Sigmoid colon (tissue), 7 donors: ENCODE data around the gene ATF5. TPM values are rescaled to one million over a fixed set of nuclear protein-coding genes. Genes with fewer than 3 reads are reported as not detected.
A peak's percentile ranks its signal among the peaks of the same experiment; 100 is the strongest.

ENCODE experiments used
- DNase-seq: peaks from one replicate; pipeline ENCODE4 v3.0.0-alpha.2; 2019
- H3K27ac ChIP-seq, 4 donors: fragments of 200-600 bp; sonication (generic); one replicate each; pipeline ENCODE4 v1.5.1; 2016 to 2019; ENCODE audit warnings: mild to moderate bottlenecking in 1 of 4
- H3K27me3 ChIP-seq, 3 donors: fragments of 200-600 bp; sonication (generic); one replicate each; pipeline ENCODE4 v1.5.1; 2019; ENCODE audit warnings: mild to moderate bottlenecking in 1 of 3
- H3K36me3 ChIP-seq, 4 donors: fragments of 200-600 bp; sonication (generic); one replicate each; pipeline ENCODE4 v1.5.1; 2016 to 2019
- H3K4me1 ChIP-seq, 4 donors: fragments of 200-600 bp; sonication (generic); one replicate each; pipeline ENCODE4 v1.5.1; 2017 to 2019
- H3K4me3 ChIP-seq, 4 donors: fragments of 200-600 bp; sonication (generic); one replicate each; pipeline ENCODE4 v1.5.1; 2017 to 2019; ENCODE audit warnings: mild to moderate bottlenecking in 2 of 4, moderate library complexity in 1 of 4
- H3K9me3 ChIP-seq, 4 donors: fragments of 200-600 bp in 3 of 4; sonication (generic) in 3 of 4; one replicate each; pipeline versions ENCODE4 v1.5.1 to v1.6.1; 2013 to 2019
- EP300 ChIP-seq, 4 donors: sonication (generic); formaldehyde crosslinking; IDR thresholded peaks; one replicate each; pipeline ENCODE4 v1.6.1; 2017; ENCODE audit warnings: antibody characterized with exemption in 4 of 4
- POLR2A ChIP-seq, 2 donors: fragments of 450-650 bp; IDR thresholded peaks; one replicate each; pipeline ENCODE4 v1.6.1; 2016; ENCODE audit warnings: antibody characterized with exemption in 2 of 2, mild to moderate bottlenecking in 2 of 2, moderate library complexity in 2 of 2
- POLR2AphosphoS5 ChIP-seq, 4 donors: sonication (generic); formaldehyde crosslinking; IDR thresholded peaks; one replicate each; pipeline ENCODE4 v1.6.1; 2017; ENCODE audit warnings: antibody characterized with exemption in 4 of 4
- WGBS, 2 donors: extraction: QIAGEN DNeasy Blood & Tissue Kit; methylation state at CpG; one replicate each; pipeline ENCODE4 v1.1.7; 2013; 5-methylcytosine and 5-hydroxymethylcytosine counted together
- intact Hi-C: fragments of 100-400 bp; cut with DNase I; formaldehyde crosslinking; loops from one replicate; pipeline ENCODE4 v1.15.1; 2023
- polyA plus RNA-seq, 3 donors: library from polyadenylated mRNA; stranded (reverse); fragments of 200-250 nt; gene quantifications; one replicate each; pipeline ENCODE4 v1.2.3, GENCODE V29; 2013
- total RNA-seq, 4 donors: library from RNA; depleted of rRNA; stranded (reverse); fragments of >200 nt; gene quantifications; one replicate each; pipeline ENCODE4 v1.1.0, GENCODE V29; 2016
- TF ChIP-seq, protein P1 (sequence below), 4 experiments: fragments of 450-650 bp in 3 of 4; fragments of 200-600 bp in 1 of 4; IDR thresholded peaks; one replicate each; pipeline ENCODE4 v1.5.1; 2016 to 2019; ENCODE audit warnings: antibody characterized with exemption in 4 of 4, mild to moderate bottlenecking in 3 of 4, moderate library complexity in 2 of 4
- donor health status: healthy with polysubstance abuse.
- donor health status: Bipolar disorder and iron deficiency.
- donor health status: healthy.

The ATF5 gene
- total and polyA plus RNA-seq, 7 donors = 5.3 to 42.3 (median 7.1) TPM

DNA sequence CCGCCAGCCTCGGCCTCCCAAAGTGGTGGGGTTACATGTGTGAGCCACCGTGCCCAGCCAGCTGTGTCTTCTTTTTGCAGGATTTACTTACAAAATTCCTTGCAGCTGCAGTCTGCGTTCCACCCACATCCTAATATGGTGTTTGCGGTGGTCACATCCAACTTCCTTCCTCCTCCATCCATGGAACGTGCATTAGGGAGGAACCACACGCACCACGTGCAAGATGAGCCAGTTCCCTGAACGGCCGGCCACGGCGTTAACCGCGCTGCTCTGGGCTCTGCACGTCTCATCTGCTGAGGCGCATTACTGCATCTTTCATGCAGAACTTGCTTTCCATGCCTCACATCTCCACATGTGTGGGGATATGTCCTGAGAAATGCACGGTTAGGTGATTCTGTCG is 45.0 kb downstream of the ATF5 start:
- H3K27me3 ChIP-seq = peaks cover 0 to 3% (median 1%) of the 10 kb centered on the region in 3 donors
- H3K9me3 ChIP-seq = no peaks in the 10 kb centered on the region
- H3K27ac ChIP-seq = no peak overlapping the region
- 84 to 89% methylated on average over 18 of the region's 18 CpGs for WGBS, 2 donors
- no peak for DNase-seq
- peaks cover 0 to 31% (median 27%) of the 10 kb centered on the region in 4 donors for H3K4me1 ChIP-seq
- no peak overlapping the region for H3K4me3 ChIP-seq
- intact Hi-C loops = no loop called here
- TF ChIP-seq POLR2A (IDR thresholded peaks at IDR 0.05) (no peak), POLR2AphosphoS5 (IDR thresholded peaks at IDR 0.05) (no peak), EP300 (IDR thresholded peaks at IDR 0.05) (no peak)
- TF ChIP-seq, protein P1, sequence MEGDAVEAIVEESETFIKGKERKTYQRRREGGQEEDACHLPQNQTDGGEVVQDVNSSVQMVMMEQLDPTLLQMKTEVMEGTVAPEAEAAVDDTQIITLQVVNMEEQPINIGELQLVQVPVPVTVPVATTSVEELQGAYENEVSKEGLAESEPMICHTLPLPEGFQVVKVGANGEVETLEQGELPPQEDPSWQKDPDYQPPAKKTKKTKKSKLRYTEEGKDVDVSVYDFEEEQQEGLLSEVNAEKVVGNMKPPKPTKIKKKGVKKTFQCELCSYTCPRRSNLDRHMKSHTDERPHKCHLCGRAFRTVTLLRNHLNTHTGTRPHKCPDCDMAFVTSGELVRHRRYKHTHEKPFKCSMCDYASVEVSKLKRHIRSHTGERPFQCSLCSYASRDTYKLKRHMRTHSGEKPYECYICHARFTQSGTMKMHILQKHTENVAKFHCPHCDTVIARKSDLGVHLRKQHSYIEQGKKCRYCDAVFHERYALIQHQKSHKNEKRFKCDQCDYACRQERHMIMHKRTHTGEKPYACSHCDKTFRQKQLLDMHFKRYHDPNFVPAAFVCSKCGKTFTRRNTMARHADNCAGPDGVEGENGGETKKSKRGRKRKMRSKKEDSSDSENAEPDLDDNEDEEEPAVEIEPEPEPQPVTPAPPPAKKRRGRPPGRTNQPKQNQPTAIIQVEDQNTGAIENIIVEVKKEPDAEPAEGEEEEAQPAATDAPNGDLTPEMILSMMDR (IDR thresholded peaks at IDR 0.05) = no peak
- H3K36me3 ChIP-seq = peaks cover 0 to 29% (median 0%) of the 10 kb centered on the region in 4 donors

DNA sequence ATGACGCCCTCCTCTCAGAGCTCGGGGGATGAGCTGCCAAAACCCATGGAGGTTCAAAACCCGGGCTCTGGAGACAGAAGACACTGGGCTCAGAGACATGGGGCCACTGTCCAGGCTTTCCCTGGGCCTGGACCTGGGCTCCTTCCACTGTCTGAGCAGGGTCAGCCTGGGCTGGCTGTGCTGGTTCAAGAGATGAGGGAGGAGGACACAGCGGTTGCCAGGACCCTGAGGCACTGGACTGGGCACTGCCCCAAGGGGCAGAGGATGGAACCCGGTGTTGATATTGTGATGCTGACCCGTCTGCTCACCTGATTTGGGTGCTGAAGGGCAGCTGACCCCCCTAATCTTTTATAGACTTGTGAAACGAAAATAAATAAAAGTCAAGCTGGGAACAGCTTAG is 46.0 kb downstream of the ATF5 start:
- peaks cover 0 to 34% (median 0%) of the 10 kb centered on the region in 4 donors for H3K36me3 ChIP-seq
- TF ChIP-seq, protein P1 (IDR thresholded peaks at IDR 0.05) = no peak
- no peak for TF ChIP-seq EP300 (IDR thresholded peaks at IDR 0.05)
- TF ChIP-seq POLR2A (IDR thresholded peaks at IDR 0.05) = no peak
- TF ChIP-seq POLR2AphosphoS5 (IDR thresholded peaks at IDR 0.05) = no peak
- DNase-seq = no peak
- peaks cover 0 to 32% (median 27%) of the 10 kb centered on the region in 4 donors for H3K4me1 ChIP-seq
- H3K4me3 ChIP-seq = no peak overlapping the region
- WGBS, 2 donors = 84 to 89% methylated on average over 7 of the region's 7 CpGs
- H3K27me3 ChIP-seq = no peaks in the 10 kb centered on the region
- no peaks in the 10 kb centered on the region for H3K9me3 ChIP-seq
- H3K27ac ChIP-seq = no peak overlapping the region
- intact Hi-C loops = no loop called here

DNA sequence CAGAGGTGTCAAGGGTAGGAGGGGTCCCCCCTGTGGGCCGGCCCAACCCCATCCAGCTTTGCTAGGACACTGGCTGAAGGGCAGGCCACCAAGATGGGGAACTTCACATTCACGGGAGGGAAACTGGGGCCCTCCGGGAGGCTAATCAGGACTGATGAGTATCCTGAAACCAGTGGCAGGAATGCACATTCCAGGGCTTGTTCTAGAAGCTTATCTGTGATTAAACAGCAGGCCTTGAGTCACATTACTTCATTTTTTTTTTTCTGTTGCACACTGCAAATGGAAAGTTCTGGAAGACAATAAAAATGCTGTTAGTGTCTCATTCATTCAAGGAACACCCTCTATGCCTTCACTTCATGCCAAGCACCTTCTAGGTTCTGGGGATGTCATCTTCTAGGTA is 47.5 kb downstream of the ATF5 start:
- Histone ChIP-seq H3K4me3 (no peak overlapping the region), H3K27ac (no peak overlapping the region), H3K9me3 (no peaks in the 10 kb centered on the region), H3K4me1 (peaks cover 0 to 32% (median 27%) of the 10 kb centered on the region in 4 donors), H3K36me3 (peaks cover 0 to 48% (median 0%) of the 10 kb centered on the region in 4 donors), H3K27me3 (no peaks in the 10 kb centered on the region)
- TF ChIP-seq POLR2A (IDR thresholded peaks at IDR 0.05) (no peak), POLR2AphosphoS5 (IDR thresholded peaks at IDR 0.05) (no peak)
- TF ChIP-seq, protein P1 (IDR thresholded peaks at IDR 0.05) = no peak
- intact Hi-C loops = no loop called here
- 88 to 91% methylated on average over 3 of the region's 3 CpGs for WGBS, 2 donors
- DNase-seq = no peak

DNA sequence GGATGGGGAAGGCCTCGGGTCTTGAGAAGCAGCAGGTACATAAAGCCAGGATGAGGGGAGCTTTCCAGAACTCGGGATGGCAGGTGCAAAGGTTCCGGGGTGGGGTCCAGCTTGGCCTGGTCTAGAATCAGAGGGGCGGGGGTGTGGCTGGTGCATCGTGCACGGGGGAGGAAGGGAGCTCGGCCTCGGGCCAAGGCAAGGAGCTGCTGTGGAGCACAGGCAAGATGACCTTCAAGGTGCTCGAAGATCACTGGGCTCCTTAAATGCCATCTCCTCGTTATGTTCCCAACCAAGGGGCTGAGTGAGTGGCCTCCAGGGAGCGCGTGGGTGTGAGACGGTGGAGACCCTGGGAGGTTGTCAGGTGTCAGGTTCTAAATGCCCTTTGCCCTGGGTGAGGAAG is 48.1 kb downstream of the ATF5 start:
- H3K27me3 ChIP-seq = no peaks in the 10 kb centered on the region
- no peaks in the 10 kb centered on the region for H3K9me3 ChIP-seq
- WGBS, 2 donors = 72 to 84% methylated on average over 13 of the region's 13 CpGs
- no peak for DNase-seq
- H3K36me3 ChIP-seq = peaks cover 0 to 54% (median 2%) of the 10 kb centered on the region in 4 donors
- no peak overlapping the region for H3K27ac ChIP-seq
- intact Hi-C loops = no loop called here
- H3K4me1 ChIP-seq = peaks cover 0 to 26% (median 23%) of the 10 kb centered on the region in 4 donors
- H3K4me3 ChIP-seq = no peak overlapping the region
- TF ChIP-seq, protein P1 (IDR thresholded peaks at IDR 0.05) = no peak
- no peak for TF ChIP-seq EP300 (IDR thresholded peaks at IDR 0.05)

DNA sequence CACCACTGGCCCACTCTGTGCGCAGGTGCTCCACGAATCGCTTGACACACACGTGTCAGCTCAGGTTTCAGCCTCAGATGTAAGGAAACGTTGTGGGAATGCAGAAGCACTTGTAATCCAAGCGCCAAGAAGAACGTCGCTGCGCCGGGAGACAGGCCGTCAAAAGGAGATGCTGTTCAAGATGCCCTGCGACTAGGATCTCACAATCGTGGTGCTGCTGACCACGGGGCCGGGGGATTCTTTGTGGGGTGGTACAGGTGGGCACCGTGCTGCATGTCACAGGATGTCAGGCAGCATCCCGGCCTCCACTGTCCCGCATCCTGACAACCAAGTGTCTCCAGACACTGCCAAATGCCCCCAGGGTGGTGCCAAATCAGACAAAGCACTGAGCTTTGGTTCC is 48.9 kb downstream of the ATF5 start:
- Histone ChIP-seq H3K4me3 (no peak overlapping the region), H3K36me3 (peaks cover 0 to 57% (median 2%) of the 10 kb centered on the region in 4 donors), H3K27me3 (no peaks in the 10 kb centered on the region), H3K27ac (peak overlapping the region in 1 of 4 donors; percentile 12), H3K9me3 (no peaks in the 10 kb centered on the region), H3K4me1 (peaks cover 0 to 23% (median 19%) of the 10 kb centered on the region in 4 donors)
- 85 to 94% methylated on average over 18 of the region's 18 CpGs for WGBS, 2 donors
- TF ChIP-seq, protein P1 (IDR thresholded peaks at IDR 0.05) = no peak
- TF ChIP-seq EP300 (IDR thresholded peaks at IDR 0.05) (no peak), POLR2AphosphoS5 (IDR thresholded peaks at IDR 0.05) (no peak), POLR2A (IDR thresholded peaks at IDR 0.05) (no peak)
- intact Hi-C loops = no loop called here
- DNase-seq = no peak
